Testis (tissue), 2 donors: ENCODE results near the gene MSTO1.
"Not testable (repeated sequence)": the region's sequence is repeated elsewhere in the genome, so short reads cannot be mapped to it uniquely, and the experiment has no call there.

ENCODE experiments used
- POLR2A ChIP-seq: fragments of 450-650 bp; IDR thresholded peaks from one replicate; pipeline ENCODE4 v1.6.1; 2017; ENCODE audit warnings: antibody characterized with exemption, mild to moderate bottlenecking, moderate library complexity
- TF ChIP-seq, protein P1 (sequence below), 3 experiments: fragments of 450-650 bp in 2 of 3; fragments of 200-600 bp in 1 of 3; sonication (generic) in 1 of 3; IDR thresholded peaks; one replicate each; pipeline ENCODE4 v1.5.1; 2016 to 2019; ENCODE audit warnings: antibody characterized with exemption in 3 of 3, mild to moderate bottlenecking in 2 of 3, moderate library complexity in 1 of 3

DNA sequence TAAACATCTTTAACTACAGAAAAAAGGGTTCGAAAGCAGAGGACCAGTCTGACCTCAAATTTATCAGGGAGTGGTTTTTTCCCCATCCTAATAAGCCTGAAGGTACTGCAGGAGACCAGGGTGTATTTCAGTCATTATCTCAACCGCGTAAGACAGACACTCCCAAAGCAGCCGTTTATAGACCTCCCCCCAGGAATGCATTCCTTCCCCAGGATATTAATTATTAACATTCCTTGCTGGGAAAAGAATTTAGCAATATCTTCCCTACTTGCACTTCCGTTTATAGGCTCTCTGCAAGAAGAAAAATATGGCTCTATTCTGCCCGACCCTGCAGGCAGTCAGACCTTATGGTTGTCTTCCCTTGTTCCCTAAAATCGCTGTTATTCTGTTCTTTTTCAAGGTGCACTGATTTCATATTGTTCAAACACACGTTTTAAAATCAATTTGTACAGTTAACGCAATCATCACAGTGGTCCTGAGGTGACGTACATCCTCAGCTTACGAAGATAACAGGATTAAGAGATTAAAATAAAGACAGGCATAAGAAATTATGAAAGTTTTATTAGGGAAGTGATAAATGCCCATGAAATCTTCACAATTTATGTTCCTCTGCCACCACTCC lies 32.7 kb downstream of the MSTO1 start:
- TF ChIP-seq, protein P1, sequence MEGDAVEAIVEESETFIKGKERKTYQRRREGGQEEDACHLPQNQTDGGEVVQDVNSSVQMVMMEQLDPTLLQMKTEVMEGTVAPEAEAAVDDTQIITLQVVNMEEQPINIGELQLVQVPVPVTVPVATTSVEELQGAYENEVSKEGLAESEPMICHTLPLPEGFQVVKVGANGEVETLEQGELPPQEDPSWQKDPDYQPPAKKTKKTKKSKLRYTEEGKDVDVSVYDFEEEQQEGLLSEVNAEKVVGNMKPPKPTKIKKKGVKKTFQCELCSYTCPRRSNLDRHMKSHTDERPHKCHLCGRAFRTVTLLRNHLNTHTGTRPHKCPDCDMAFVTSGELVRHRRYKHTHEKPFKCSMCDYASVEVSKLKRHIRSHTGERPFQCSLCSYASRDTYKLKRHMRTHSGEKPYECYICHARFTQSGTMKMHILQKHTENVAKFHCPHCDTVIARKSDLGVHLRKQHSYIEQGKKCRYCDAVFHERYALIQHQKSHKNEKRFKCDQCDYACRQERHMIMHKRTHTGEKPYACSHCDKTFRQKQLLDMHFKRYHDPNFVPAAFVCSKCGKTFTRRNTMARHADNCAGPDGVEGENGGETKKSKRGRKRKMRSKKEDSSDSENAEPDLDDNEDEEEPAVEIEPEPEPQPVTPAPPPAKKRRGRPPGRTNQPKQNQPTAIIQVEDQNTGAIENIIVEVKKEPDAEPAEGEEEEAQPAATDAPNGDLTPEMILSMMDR (IDR thresholded peaks at IDR 0.05): not testable (repeated sequence)
- not testable (repeated sequence) for TF ChIP-seq POLR2A
